Measurements from ENCODE around the gene CORO2A.

The CORO2A gene

DNA sequence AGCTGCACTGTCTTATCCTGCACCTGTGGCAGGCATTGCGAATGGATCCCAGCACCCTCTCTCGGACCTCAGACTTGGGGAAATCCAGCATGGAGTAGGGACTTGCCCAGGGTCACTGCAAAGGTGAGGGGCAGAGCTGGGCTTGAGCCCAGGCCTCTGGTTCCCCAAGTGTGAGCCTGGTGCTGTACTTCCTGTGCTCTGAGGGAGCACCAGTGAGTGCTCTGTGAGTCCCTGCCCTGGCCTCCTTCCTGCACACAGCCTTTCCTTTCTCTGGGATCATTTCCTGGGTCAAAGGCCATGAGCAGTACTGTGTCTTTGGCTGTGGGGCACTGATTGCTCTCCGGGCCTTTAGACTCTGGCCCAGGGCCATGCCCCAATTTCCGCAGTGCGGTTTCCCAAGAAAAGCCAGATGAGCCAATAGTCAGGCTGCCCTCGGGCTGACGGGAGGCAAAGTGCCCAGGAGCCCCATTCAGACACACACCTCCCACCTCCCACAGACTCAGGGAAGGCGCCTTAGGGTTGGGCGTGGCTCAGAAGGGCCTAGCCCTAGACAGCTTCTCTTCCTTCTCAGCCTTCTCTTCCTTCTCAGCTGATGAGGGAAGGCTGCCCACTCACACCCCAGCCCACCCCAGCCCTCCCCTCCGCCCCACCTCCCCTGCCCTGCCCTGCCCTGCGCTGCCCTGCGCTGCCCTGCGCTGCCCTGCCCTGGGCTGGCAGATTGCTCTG lies 50.1 kb downstream of the CORO2A start:
- TF ChIP-seq EGR1 (IDR thresholded peaks at IDR 0.05) = no peak

DNA sequence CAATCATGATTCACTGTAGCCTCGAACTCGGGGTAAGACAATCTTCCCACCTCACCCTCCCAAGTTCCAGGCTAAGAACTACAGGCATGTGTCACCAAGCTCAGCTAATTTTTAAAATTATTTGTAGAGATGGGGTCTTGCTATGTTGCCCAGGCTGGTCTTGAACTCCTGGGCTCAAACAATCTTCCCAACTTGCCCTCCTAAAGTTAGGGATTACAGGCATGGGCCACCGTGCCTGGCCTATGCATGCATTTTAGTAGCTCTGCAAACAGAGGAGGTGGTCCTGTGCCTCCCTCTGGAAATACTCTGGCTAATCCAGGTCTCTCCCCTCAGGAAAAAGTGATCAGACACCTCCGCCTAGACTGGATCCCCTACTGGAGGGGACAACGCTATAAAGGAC lies 51.9 kb downstream of the CORO2A start:
- TF ChIP-seq RAD21 (IDR thresholded peaks at IDR 0.05; ENCODE audit: low read depth) (no peak), FOXM1 (IDR thresholded peaks at IDR 0.05; ENCODE audit: borderline replicate concordance, low read depth) (no peak), CREB1 (IDR thresholded peaks at IDR 0.05; ENCODE audit: low read depth) (no peak), NFIC (IDR thresholded peaks at IDR 0.05) (no peak), USF1 (IDR thresholded peaks at IDR 0.05) (no peak), MAX (IDR thresholded peaks at IDR 0.05) (no peak), EP300 (IDR thresholded peaks at IDR 0.05; ENCODE audit: borderline replicate concordance) (no peak), REST (IDR thresholded peaks at IDR 0.05; ENCODE audit: low read depth) (no peak), TCF12 (IDR thresholded peaks at IDR 0.05; ENCODE audit: low read depth) (no peak), ZBTB7A (IDR thresholded peaks at IDR 0.05; ENCODE audit: low read depth) (no peak), YY1 (IDR thresholded peaks at IDR 0.05; ENCODE audit: low read depth) (no peak), TAF1 (IDR thresholded peaks at IDR 0.05; ENCODE audit: low read depth) (no peak), TEAD4 (IDR thresholded peaks at IDR 0.05) (no peak), EGR1 (IDR thresholded peaks at IDR 0.05) (no peak), CEBPB (IDR thresholded peaks at IDR 0.05) (no peak)

DNA sequence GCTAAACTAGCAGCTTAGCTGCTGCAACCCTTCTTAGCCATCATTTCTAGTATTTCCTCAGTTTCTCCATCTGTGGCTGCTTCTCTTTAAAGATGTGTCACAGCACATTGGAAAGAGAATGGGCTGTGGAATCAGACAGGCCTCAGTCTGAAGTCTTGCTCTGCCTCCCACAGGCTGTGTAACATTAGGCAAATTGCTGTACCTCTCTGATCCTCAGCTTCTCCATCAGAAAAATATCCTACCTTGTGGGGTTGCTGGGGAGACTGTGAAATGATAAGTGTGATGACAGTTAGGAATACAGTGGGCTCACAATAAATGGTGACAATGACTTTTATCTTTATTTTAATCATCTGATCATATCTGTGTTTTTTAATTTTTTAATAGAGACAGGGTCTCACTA lies 55.9 kb downstream of the CORO2A start:
- no peak for TF ChIP-seq TEAD4 (IDR thresholded peaks at IDR 0.05)
- no peak for TF ChIP-seq YY1 (IDR thresholded peaks at IDR 0.05; ENCODE audit: low read depth)
- no peak for TF ChIP-seq MAX (IDR thresholded peaks at IDR 0.05)
- TF ChIP-seq TAF1 (IDR thresholded peaks at IDR 0.05; ENCODE audit: low read depth) = no peak
- no peak for TF ChIP-seq EGR1 (IDR thresholded peaks at IDR 0.05)
- no peak for TF ChIP-seq TCF12 (IDR thresholded peaks at IDR 0.05; ENCODE audit: low read depth)
- no peak for TF ChIP-seq REST (IDR thresholded peaks at IDR 0.05; ENCODE audit: low read depth)

DNA sequence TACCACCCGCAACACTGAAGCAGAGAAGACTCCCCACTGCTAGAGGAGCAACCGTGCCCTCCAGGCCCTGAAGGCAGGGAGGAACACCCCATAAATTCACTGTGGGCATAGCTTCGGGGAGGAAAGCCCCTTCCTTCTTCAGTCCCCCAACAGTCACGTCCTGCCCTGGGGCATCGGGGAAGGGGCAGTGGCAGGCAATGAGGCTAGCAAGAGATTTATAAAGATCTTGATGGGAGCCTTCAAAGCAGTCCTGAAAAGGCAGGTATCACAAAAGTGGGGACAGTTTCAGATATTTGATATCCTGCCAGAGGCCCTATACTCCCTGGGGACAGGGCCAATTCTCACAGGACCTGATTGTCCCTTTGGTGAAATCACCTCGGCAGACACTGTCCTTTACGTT lies 56.5 kb downstream of the CORO2A start:
- TF ChIP-seq REST (IDR thresholded peaks at IDR 0.05; ENCODE audit: low read depth) = no peak
- no peak for TF ChIP-seq CREB1 (IDR thresholded peaks at IDR 0.05; ENCODE audit: low read depth)
- TF ChIP-seq EP300 (IDR thresholded peaks at IDR 0.05; ENCODE audit: borderline replicate concordance) = no peak
- TF ChIP-seq TCF12 (IDR thresholded peaks at IDR 0.05; ENCODE audit: low read depth) = no peak
- no peak for TF ChIP-seq YY1 (IDR thresholded peaks at IDR 0.05; ENCODE audit: low read depth)
- TF ChIP-seq RAD21 (IDR thresholded peaks at IDR 0.05; ENCODE audit: low read depth) = no peak

- TF ChIP-seq EGR1 (IDR thresholded peaks at IDR 0.05) = no peak
- no peak for TF ChIP-seq TEAD4 (IDR thresholded peaks at IDR 0.05)
- no peak for TF ChIP-seq EP300 (IDR thresholded peaks at IDR 0.05; ENCODE audit: borderline replicate concordance)
- TF ChIP-seq YY1 (IDR thresholded peaks at IDR 0.05; ENCODE audit: low read depth) = no peak
- no peak for TF ChIP-seq REST (IDR thresholded peaks at IDR 0.05; ENCODE audit: low read depth)
- TF ChIP-seq NFIC (IDR thresholded peaks at IDR 0.05) = no peak
- no peak for TF ChIP-seq USF1 (IDR thresholded peaks at IDR 0.05)
- no peak for TF ChIP-seq TAF1 (IDR thresholded peaks at IDR 0.05; ENCODE audit: low read depth)
Observed at GRCh38 chr9:98135558-98135934, 56.9 kb downstream of the CORO2A start.

All from Ishikawa (cell line).